ENCODE data around the gene NAV2.

NAV2 gene

DNA sequence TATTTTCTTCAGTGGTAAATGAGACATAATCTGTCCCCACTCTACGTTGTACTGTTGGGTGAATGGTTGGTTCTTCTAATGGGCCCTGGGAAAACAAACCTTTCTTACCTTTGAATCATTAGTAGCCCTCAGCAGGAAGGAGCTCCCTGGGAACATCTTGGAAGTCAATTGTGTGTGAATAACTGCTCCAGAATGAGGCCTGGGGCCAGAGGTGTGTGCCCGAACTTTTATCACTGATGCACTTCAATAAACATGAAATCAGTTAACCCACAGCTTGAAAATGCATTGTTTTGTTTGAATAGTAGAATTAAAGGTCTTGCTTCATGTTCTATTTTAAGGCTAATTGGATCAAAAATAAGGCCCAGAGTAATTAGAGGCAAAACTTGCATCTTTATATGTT is 67.1 kb downstream of the NAV2 start:
- DNase-seq, result no peak

- no peak for DNase-seq
These were observed 68.7 kb downstream of the NAV2 start for GRCh38 chr11:19781351-19781750.

DNA sequence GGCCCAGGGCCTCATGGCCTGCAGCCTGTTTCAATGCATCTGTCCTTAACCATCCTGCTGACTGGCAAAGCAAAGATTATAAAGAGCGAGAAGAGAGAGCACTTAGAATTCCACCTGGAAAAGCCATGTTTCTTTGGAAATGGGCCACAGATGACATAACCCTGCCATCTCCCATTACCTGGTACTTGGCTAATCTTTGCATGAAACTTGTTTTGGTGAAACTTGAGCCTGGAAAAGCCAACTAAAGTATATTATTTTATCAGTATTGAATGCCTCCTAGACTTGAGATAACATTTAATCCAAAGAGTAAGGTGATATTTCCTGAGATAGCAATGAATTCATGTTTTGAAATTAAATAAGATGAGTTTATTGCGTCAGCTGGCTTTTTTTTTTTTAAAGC is 72.6 kb downstream of the NAV2 start:
- DNase-seq, result no peak

GRCh38 chr11:19786644-19787043 is 74.0 kb downstream of the NAV2 start:
- no peak for DNase-seq

DNA sequence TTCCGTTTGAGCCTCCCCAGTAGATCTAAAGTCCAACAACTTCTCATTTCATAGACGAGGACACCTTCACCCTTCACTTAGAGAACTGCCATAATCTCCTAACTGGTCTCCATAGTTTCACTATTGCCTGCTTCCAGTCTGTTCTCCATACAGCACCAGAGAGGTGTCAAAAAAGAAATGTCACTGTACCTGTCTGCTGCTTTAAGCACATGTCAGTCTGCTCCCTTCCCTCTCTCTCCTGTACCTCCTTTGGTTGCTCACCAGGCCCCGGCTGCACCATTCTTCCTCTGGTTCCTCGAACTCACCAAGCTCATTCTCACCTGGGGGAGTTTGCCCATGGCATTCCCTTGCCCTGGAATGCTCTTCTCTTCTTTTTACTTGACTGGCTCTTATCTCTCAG is 75.8 kb downstream of the NAV2 start:
- DNase-seq, result no peak

DNA sequence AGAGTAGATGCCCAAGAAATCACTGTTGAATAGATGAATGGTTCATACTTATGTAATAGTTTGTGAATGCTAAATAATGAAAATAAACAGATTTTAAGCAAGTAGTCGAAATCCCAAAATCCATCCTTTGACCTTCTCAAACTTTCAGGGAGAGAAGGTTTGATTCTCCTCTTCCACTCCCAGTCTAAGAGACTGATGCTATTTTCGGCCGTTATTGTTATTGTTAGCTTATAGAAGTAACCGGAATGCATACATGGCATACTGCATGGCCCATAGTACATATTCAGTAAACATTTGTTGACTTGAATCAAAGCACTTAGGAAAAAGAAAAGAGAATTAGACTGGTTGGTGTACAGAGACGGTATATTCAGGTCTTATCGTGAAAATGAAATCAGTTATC is 76.6 kb downstream of the NAV2 start:
- DNase-seq, result no peak

GRCh38 chr11:19789835-19790710 is 77.4 kb downstream of the NAV2 start:
- no peak for DNase-seq

DNA sequence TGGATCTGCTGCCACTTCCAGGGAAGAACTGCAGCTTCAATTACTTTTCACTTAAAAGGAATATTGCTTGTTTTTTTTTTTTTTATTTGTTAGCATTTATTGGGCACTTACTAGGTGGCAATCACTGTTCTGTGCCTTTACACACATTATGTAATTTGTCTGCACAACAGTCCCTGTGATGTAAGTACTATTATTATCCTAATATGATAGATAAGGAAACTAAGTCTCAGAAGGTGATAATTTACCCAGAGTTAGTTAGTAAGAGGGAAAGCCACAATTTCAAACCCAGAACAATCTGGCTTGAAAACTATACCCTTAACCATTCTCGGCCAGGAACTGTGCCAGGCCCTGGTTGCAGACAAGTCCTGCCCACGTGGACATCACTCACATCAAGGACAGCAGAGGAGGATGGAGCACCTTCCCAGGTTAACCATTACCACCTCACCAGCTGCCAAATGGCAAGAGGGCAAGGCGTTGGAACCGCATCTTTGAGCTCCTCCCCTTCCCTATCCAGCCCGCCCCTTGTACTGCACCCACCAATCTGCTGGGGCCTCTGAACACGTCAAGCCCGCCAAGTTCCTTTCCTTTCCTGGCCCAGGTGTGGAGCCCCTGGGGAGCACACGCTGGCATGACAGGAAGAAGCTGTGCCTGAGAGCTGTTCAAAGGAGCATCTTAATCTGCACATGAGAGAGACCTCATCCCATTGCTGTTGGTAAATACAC is 78.4 kb downstream of the NAV2 start:
- no peak for DNase-seq

DNA sequence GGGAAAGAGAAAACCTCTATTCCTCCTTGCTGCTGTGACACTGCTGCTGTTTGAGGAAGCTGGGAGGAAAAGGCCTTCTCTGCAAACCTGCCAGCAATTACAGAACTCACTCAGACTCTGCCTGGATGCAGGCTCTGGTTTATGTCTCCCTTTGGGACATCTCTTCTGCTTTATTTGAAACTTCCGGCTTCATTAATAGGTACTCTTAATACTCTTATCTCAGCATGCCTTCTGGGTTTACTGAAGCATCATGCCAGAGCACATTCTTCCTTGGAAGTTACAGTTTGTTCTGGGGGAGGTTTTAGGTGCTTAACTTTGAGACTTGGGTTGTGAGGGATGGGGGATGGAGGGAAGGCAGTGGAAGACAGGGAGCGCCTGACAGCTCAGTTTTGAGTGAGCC is 79.9 kb downstream of the NAV2 start:
- DNase-seq, result no peak

DNA sequence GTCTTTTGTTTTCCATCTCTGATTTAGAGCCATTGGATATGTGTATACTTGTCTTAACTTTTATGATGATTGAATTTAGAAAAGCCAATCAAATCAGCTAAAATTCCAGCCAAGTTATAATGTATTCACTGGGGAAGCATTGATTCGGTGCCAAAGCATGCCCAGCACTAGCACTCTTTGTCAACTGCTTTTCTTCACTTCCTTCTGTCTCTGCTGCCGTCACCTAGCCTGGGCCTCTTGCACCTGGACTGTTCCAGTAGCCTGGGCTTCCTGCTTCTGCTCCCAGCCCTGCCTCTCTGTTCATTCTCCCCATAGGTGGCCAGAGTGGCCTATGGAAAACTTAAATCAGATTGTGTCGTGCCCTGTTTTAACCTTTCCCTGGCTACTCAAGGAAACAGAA is 80.7 kb downstream of the NAV2 start:
- no peak for DNase-seq

DNA sequence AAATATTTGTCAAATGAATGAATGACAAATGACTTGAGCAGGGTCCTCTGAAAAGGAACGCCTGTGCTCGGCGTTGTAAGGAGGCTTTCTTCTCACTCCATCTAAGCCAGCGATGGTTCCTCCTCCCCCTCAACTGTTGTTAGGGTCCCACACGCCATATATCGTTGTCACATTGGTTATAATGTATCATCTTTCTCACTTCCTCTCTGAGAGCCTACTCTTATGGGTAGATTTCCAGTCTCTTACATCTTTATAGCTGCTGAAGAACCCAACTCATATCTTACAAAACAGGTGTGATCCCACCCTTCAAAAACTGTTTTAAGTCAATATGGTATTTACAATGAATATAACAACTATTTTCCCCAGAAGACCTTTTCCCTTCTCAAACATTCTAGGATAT is 81.5 kb downstream of the NAV2 start:
- no peak for DNase-seq

GRCh38 chr11:19795082-19795481 is 82.4 kb downstream of the NAV2 start:
- no peak for DNase-seq

GRCh38 chr11:19800162-19800561 is 87.5 kb downstream of the NAV2 start:
- no peak for DNase-seq

- DNase-seq, result no peak
These were observed 88.3 kb downstream of the NAV2 start for GRCh38 chr11:19800714-19801519.

- no peak for DNase-seq
These were observed 90.2 kb downstream of the NAV2 start for GRCh38 chr11:19802773-19803293.

- no peak for DNase-seq
These were observed 90.9 kb downstream of the NAV2 start for GRCh38 chr11:19803506-19803998.

GRCh38 chr11:19805376-19805775 is 92.7 kb downstream of the NAV2 start:
- no peak for DNase-seq

GRCh38 chr11:19805827-19806226 is 93.2 kb downstream of the NAV2 start:
- DNase-seq, result no peak

DNA sequence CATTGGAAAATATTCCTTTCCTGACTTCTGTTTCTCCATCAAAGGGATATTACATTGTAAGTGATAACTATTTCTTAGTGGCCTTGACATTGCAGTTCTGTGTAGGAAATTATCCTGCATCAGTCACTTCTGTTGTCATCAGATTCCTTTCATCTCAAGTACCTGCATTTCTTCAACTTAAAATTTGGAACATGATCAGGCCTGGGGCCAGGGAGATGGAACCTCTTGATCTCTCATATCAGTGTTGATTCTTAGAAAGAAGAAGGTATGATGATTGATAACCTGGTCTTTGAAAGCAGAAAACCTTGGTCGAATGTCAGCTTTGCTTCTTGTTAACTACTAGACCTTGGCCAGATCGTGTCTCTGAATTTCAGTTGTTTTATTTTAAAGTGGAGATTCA is 93.6 kb downstream of the NAV2 start:
- DNase-seq, result no peak

GRCh38 chr11:19808076-19808911 is 95.7 kb downstream of the NAV2 start:
- DNase-seq, result no peak

DNA sequence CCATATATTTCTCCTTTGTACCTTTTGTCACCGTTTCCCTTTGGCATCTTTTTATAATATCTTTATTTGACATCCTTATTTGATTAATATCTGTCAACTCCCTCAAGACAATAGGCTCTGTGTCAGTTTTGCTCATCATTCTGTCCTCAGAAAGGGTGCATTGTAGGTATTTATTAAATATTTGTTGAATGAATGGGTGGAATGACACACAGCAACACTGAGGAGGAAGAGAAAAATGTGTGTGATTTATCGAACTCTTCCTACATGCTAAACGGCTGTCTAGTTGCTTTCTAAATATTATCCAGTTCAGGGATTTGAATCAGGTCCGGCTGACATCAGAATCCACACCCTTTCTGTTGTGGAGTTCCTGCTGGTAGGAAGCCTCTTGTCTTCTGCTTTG is 98.2 kb downstream of the NAV2 start:
- no peak for DNase-seq

DNA sequence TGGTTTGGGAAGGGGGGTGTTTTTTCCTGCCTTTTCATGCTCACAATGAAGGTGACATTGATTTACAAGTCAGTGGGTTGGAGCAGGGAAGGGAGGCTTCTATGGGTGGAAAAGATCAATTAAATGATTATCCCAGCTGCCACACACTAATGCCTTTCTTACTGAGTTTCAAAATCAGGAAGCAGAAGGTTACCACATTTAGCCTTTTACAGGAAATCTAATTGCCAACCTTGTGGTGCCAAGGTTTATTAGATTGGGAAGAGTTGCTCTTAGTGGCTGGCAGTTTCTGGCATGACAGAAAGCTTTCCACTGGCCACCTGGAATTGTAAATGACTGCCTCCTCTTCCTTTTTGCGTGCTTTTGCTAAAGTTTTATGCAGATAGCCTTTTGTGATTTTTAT is 98.7 kb downstream of the NAV2 start:
- DNase-seq, result no peak
